Spleen (tissue), 11 donors: Measurements from ENCODE around the gene EGFR. TPM values are rescaled to one million over a fixed set of nuclear protein-coding genes. Genes with fewer than 3 reads are reported as not detected.
"Not testable (repeated sequence)": the region's sequence is repeated elsewhere in the genome, so short reads cannot be mapped to it uniquely, and the experiment has no call there.

ENCODE experiments used
- DNase-seq: peaks from one replicate; pipeline ENCODE4 v3.0.0-alpha.2; 2020
- H3K27ac ChIP-seq, 8 donors: fragments of 200-600 bp; sonication (generic) in 7 of 8; 1 replicate in 4 of 8; 2 replicates in 4 of 8; pipeline versions ENCODE4 v1.5.0 to v1.8.0; 2016 to 2021; ENCODE audit warnings: inconsistent platforms in 4 of 8, mild to moderate bottlenecking in 4 of 8, moderate library complexity in 1 of 8
- H3K27me3 ChIP-seq, 7 donors: fragments of 200-600 bp; sonication (generic) in 6 of 7; replicated peaks in 1 of 7; 1 replicate in 4 of 7; 2 replicates in 3 of 7; pipeline versions ENCODE4 v1.5.0 to v1.8.0; 2016 to 2021; ENCODE audit warnings: inconsistent platforms in 3 of 7, mild to moderate bottlenecking in 1 of 7
- H3K36me3 ChIP-seq, 6 donors: fragments of 200-600 bp; sonication (generic) in 5 of 6; 1 replicate in 4 of 6; 2 replicates in 2 of 6; pipeline versions ENCODE4 v1.5.0 to v1.8.0; 2016 to 2021; ENCODE audit warnings: inconsistent platforms in 2 of 6
- H3K4me1 ChIP-seq, 6 donors: fragments of 200-600 bp; sonication (generic) in 5 of 6; 1 replicate in 3 of 6; 2 replicates in 3 of 6; pipeline versions ENCODE4 v1.5.0 to v1.8.0; 2016 to 2021; ENCODE audit warnings: inconsistent platforms in 3 of 6
- H3K4me3 ChIP-seq, 8 donors: fragments of 200-600 bp; sonication (generic) in 7 of 8; 1 replicate in 4 of 8; 2 replicates in 4 of 8; pipeline versions ENCODE4 v1.5.0 to v1.8.0; 2016 to 2021; ENCODE audit warnings: inconsistent platforms in 4 of 8, mild to moderate bottlenecking in 4 of 8, moderate library complexity in 2 of 8
- H3K9me3 ChIP-seq, 8 donors: fragments of 200-600 bp; sonication (generic) in 7 of 8; 1 replicate in 4 of 8; 2 replicates in 4 of 8; pipeline versions ENCODE4 v1.5.0 to v1.8.0; 2016 to 2021; ENCODE audit warnings: inconsistent platforms in 4 of 8
- POLR2A ChIP-seq, 3 donors: fragments of 450-650 bp; IDR thresholded peaks; one replicate each; pipeline ENCODE4 v1.5.1; 2017; ENCODE audit warnings: antibody characterized with exemption in 3 of 3, mild to moderate bottlenecking in 1 of 3
- POLR2AphosphoS5 ChIP-seq, 3 donors: sonication (generic); formaldehyde crosslinking; IDR thresholded peaks; one replicate each; pipeline ENCODE4 v1.5.1; 2017; ENCODE audit warnings: antibody characterized with exemption in 3 of 3
- WGBS, 5 donors: extraction: QIAGEN DNeasy Blood & Tissue Kit in 3 of 5; methylation state at CpG; one replicate each; pipeline versions ENCODE4 v1.1.5 to v1.1.7; 2013 to 2018; 5-methylcytosine and 5-hydroxymethylcytosine counted together
- intact Hi-C: fragments of 100-400 bp; cut with DNase I; formaldehyde crosslinking; loops from one replicate; pipeline ENCODE4 v1.15.0; 2023; ENCODE audit warnings: low total_unique reads
- polyA plus RNA-seq, 3 donors: library from polyadenylated mRNA; stranded (reverse); fragments of 200-250 nt; gene quantifications; one replicate each; pipeline ENCODE4 v1.2.1, GENCODE V29; 2013
- total RNA-seq, 7 donors: library from RNA; depleted of rRNA in 3 of 7; stranded (reverse); fragments of >200 nt in 3 of 7; fragmentation: NEBNext Ultra II Directional in 4 of 7; extraction: Animal tissue kit (Norgen Biotek cat#: 25700) in 4 of 7; gene quantifications; one replicate each; pipeline versions ENCODE4 v1.1.0 to v1.2.1, GENCODE V29; 2016 to 2021
- TF ChIP-seq, protein P1 (sequence below), 11 experiments: fragments of 200-600 bp in 7 of 11; fragments of 450-650 bp in 4 of 11; sonication (generic) in 4 of 11; IDR thresholded peaks in 8 of 11; conservative IDR thresholded peaks in 3 of 11; 1 replicate in 7 of 11; 2 replicates in 4 of 11; pipeline versions ENCODE4 v1.4.0 to v1.8.0; 2016 to 2021; ENCODE audit warnings: antibody characterized with exemption in 11 of 11, inconsistent platforms in 4 of 11, mild to moderate bottlenecking in 1 of 11
- donor health status: healthy with polysubstance abuse.
- donor health status: DM: no; HTN: no; CAD: no; lungs with moderate emphysema.
- donor health status: DM: no; HTN: no; CAD: no.
- donor health status: Bipolar disorder and iron deficiency.
- donor health status: healthy.
- donor health status: DM: no; HTN: no; CAD: no.
- donor health status: DM: yes; HTN: yes; CAD: no.

The EGFR gene
- total and polyA plus RNA-seq, 10 donors: 1.1 to 35.2 (median 24.5) TPM

DNA sequence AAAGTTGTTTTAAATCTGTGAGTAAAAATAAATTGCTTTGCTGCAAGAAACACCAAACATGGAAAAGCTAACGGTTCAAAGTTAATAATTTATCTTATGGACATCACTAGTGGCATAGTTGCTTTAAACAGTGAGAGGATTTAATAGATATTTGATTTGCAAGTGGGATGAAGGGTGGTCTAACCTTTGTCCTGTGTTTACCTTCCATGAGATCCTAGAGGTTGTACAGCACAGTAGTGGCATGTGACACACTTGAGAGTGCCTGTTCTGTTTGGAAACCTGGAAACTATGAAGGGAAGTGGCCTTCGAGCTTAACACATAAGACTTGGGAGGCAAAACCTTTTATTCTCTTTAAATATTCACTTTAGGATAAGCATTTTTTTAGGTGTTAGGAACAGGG is 16.0 kb downstream of the EGFR start:
- WGBS, 5 donors: 71 to 76% (median 72%) methylated on average over 2 of the region's 2 CpGs
- Histone ChIP-seq H3K27ac (no peak overlapping the region), H3K9me3 (no peaks in the 10 kb centered on the region), H3K4me3 (no peak overlapping the region), H3K4me1 (no peaks in the 10 kb centered on the region), H3K36me3 (no peaks in the 10 kb centered on the region), H3K27me3 (no peaks in the 10 kb centered on the region)
- no peak for DNase-seq
- TF ChIP-seq POLR2A (IDR thresholded peaks at IDR 0.05) (no peak), POLR2AphosphoS5 (IDR thresholded peaks at IDR 0.05) (no peak)
- TF ChIP-seq, protein P1, sequence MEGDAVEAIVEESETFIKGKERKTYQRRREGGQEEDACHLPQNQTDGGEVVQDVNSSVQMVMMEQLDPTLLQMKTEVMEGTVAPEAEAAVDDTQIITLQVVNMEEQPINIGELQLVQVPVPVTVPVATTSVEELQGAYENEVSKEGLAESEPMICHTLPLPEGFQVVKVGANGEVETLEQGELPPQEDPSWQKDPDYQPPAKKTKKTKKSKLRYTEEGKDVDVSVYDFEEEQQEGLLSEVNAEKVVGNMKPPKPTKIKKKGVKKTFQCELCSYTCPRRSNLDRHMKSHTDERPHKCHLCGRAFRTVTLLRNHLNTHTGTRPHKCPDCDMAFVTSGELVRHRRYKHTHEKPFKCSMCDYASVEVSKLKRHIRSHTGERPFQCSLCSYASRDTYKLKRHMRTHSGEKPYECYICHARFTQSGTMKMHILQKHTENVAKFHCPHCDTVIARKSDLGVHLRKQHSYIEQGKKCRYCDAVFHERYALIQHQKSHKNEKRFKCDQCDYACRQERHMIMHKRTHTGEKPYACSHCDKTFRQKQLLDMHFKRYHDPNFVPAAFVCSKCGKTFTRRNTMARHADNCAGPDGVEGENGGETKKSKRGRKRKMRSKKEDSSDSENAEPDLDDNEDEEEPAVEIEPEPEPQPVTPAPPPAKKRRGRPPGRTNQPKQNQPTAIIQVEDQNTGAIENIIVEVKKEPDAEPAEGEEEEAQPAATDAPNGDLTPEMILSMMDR (IDR thresholded peaks at IDR 0.05 in 8 of 11, conservative IDR thresholded peaks at IDR 0.05 in 3 of 11): no peak
- intact Hi-C loops: no loop called here

DNA sequence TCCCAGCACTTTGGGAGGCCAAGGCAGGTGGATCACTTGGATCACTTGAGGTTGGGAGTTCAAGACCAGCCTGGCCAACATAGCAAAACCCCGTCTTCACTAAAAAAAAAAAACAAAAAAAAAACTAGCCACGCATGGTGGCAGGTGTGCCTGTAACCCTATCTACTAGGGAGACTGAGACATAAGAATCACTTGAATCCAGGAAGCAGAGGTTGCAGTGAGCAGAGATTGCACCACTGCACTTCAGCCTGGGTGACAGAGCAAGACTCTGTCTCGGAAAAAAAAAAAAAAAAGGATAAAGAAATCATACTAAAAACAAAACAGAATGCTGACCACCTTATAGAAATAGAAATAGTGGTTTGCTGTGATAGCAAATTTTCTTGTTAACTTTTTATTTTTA is 16.6 kb downstream of the EGFR start:
- H3K27me3 ChIP-seq, DNase-seq, H3K36me3 ChIP-seq, intact Hi-C loops, H3K4me1 ChIP-seq, H3K4me3 ChIP-seq, H3K27ac ChIP-seq, H3K9me3 ChIP-seq: not testable (repeated sequence)
- WGBS, 5 donors: 65 to 95% (median 87%) methylated on average over 3 of the region's 3 CpGs

DNA sequence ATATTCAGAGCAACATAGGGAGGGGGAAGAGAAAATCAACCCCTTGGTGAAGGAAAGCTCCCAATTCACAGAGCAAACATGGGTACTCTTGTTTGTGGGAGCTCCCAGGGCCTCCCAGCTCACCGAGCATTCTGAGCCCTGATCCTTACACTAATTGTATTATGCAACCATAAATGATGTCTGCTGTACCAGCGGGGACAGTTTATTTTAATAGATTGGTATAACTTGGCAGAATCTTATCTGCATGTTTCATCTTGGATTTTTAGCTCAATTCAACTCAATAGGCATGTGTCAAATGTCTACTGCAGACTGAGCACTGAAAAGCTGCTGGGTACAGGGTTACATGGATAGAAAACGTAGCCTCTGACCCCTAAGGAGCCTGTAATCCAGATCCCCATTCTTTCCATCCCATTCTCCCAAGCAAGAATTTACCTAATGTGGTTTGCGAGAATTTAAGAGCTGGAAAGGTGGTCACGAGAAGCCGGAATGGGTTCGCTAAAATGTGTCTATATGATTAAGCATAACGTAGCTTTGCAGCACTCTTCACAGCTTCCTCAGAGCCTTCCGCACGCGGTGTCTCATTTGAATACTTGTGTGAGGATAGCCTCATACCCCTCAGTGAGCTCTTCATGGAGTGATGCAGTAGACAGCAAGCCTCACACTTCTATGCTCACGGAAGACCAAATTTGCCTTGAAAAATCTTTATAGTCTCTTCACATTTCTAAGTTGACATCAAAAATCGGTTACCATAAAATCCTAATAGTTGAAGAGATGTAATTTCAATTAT is 18.3 kb downstream of the EGFR start:
- 82 to 88% (median 85%) methylated on average over 13 of the region's 13 CpGs for WGBS, 5 donors
- Histone ChIP-seq H3K27me3 (no peaks in the 10 kb centered on the region), H3K9me3 (no peaks in the 10 kb centered on the region), H3K36me3 (no peaks in the 10 kb centered on the region), H3K4me3 (no peak overlapping the region), H3K27ac (no peak overlapping the region), H3K4me1 (no peaks in the 10 kb centered on the region)
- intact Hi-C loops: no loop called here
- TF ChIP-seq POLR2AphosphoS5 (IDR thresholded peaks at IDR 0.05): no peak
- no peak for TF ChIP-seq POLR2A (IDR thresholded peaks at IDR 0.05)
- TF ChIP-seq, protein P1 (IDR thresholded peaks at IDR 0.05 in 8 of 11, conservative IDR thresholded peaks at IDR 0.05 in 3 of 11): no peak
- no peak for DNase-seq

DNA sequence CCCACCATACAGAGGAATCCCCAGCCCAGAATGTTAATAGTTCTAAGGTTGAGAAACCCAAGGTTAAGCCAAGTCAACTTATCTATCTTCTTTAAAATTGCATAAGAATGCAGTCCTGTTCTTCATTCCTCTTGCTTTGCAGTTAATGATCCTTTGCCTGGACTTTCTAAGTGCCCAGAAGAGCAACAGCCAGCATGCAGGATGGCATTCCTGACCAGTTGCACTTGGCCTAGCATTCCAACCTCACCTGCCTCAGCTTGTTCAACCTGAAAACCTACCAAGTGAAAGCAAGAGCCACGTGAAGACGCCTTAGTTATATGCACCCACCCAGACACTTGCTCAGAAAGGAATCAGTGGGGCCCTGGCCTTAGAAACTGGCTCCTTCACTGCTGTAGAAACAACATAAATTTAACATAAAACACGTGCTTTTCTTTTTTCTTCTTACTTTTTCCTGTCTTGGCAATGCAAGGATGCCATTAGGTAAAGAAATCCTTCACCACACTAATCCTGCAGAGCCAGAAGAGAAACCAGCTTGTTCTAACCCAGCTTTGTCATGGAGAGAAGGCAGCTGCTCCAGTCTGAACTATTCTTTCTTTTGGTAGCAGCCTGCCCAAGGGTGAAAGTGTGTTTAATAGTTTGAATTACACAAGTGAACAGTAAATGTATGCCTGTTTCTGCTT is 25.0 kb downstream of the EGFR start:
- WGBS, 5 donors: 78 to 84% (median 80%) methylated on average over 3 of the region's 3 CpGs
- Histone ChIP-seq H3K4me1 (peaks cover 0 to 3% (median 0%) of the 10 kb centered on the region in 6 donors), H3K36me3 (no peaks in the 10 kb centered on the region), H3K27ac (no peak overlapping the region), H3K4me3 (no peak overlapping the region), H3K9me3 (no peaks in the 10 kb centered on the region), H3K27me3 (no peaks in the 10 kb centered on the region)
- TF ChIP-seq POLR2A (IDR thresholded peaks at IDR 0.05) (no peak), POLR2AphosphoS5 (IDR thresholded peaks at IDR 0.05) (no peak)
- TF ChIP-seq, protein P1 (IDR thresholded peaks at IDR 0.05 in 8 of 11, conservative IDR thresholded peaks at IDR 0.05 in 3 of 11): no peak
- DNase-seq: no peak
- intact Hi-C loops: no loop called here
